ENCODE measurements around the gene PYDC1. TPM values are rescaled to one million over a fixed set of nuclear protein-coding genes. Genes with fewer than 3 reads are reported as not detected.

The PYDC1 gene
- total and polyA plus RNA-seq, 10 of the 15 experiments (the other 5 are each of a cell fraction or from before 2014, with no cell fraction given): not detected

DNA sequence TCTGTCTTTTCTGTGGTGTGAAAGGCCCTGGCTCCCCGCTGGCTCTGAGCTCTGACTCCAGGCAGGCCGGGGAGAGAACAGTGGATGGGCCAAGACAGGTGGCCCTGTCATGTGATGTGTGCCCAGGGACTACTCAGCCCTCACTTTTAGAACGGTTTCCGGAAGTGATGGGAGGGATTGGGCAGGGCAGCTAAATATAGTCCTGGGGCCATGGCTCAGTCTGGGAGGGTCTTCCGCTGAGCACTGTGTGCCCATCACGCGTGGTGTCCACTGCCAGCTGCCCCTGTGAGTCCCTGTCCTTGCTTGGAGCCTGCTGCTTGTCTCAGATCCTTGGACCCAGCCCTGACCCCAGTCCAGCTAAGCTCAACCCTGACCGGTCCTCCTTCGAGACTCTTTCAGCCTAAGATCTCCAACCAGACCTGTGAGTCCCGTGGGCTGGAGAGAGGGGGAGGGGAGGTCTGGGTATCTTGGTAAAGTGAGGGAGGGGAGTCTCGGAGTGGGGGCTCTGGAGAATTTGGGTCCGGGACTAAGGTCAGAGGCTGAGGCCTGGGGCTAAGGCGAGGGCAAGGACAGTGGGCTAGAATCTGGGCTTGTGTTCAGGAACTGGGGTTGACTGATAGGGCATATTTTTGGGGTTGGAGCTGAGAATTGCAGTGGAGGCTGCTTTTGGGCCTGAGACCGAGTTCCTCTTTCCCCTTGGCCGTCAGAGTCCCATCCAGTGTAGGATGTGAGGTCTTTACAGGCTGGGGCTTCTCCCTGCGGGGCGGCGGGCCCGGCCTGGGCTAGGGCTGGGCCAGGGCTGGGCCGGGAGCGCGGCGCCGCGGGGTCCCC is 2.8 kb downstream of the PYDC1 start, which contains the start of gene TRIM72:
TRIM72 (plus strand) TSS at position 243 of the 831 bp plus-strand sequence. CDS start 620 bp downstream, outside the sequence.
- in situ Hi-C loops (cut with MboI) (no loop called here), intact Hi-C loops (cut with micrococcal nuclease; ENCODE audit: unreplicated experiment) (no loop called here)
- Histone ChIP-seq H3K4me2 (ENCODE audit: control insufficient read depth, insufficient read depth) (peak within 1 kb of the TSS; percentile 64), H3K9ac (ENCODE audit: control insufficient read depth, insufficient read depth, low read length) (no peak within 1 kb of the TSS), H2AFZ (ENCODE audit: control insufficient read depth, low read depth, low read length) (no peak within 1 kb of the TSS), H3K4me3 (no peak within 1 kb of the TSS), H3K27me3 (replicated peaks in 1 of 2; ENCODE audit: control insufficient read depth in 2 of 2, insufficient read depth in 2 of 2, low read length in 1 of 2) (peaks cover 14 to 18% of the 10 kb centered on the region in 2 experiments), H3K36me3 (ENCODE audit: control insufficient read depth in 2 of 2, insufficient read depth in 2 of 2, low read length in 1 of 2) (no peaks in the 10 kb centered on the region), H3K9me3 (replicated peaks; ENCODE audit: control insufficient read depth, insufficient read depth, low read length) (no peaks in the 10 kb centered on the region), H4K20me1 (ENCODE audit: control insufficient read depth, insufficient read depth) (no peaks in the 10 kb centered on the region), H3K4me1 (ENCODE audit: control insufficient read depth, insufficient read depth, low read length) (peaks cover 14% of the 10 kb centered on the region), H3K27ac (ENCODE audit: control insufficient read depth, insufficient read depth) (no peak within 1 kb of the TSS), H3K79me2 (ENCODE audit: control insufficient read depth, insufficient read depth, low read length) (no peaks in the 10 kb centered on the region)
- TF ChIP-seq SMAD5 (IDR thresholded peaks at IDR 0.05; ENCODE audit: low read depth) (no peak), SPI1 (IDR thresholded peaks at IDR 0.05; ENCODE audit: borderline replicate concordance, insufficient read depth, low read depth, low read length) (peak; percentile 17; the same call in 1 of the 2 replicates)
- CTCF ChIA-PET: no interaction called here
- RAD21 ChIA-PET (ENCODE audit: unreplicated experiment): no interaction called here
- DNase-seq (ENCODE audit: low read depth, low spot score): no peak
- SMC1A ChIA-PET (ENCODE audit: uncharacterized antibody, unreplicated experiment): interaction anchor here (0.9 kb wide), 1 partner anchor 87 kb away, joined by 3 read pairs; no protein-coding TSS in a partner anchor
- no TSS peak for BruUV-seq (replicated peaks)
- no peak for ATAC-seq
- POLR2A ChIA-PET: interaction anchor here (0.6 to 1.1 kb wide), 2 partner anchors 31 to 59 kb away, joined by 3 to 4 read pairs; no protein-coding TSS in a partner anchor
- FAIRE-seq: no peak
- 67% methylated on average over 25 of the region's 25 CpGs for WGBS (ENCODE audit: insufficient coverage, insufficient replicate concordance, low lambda C conversion rate, missing lambda C conversion rate)

DNA sequence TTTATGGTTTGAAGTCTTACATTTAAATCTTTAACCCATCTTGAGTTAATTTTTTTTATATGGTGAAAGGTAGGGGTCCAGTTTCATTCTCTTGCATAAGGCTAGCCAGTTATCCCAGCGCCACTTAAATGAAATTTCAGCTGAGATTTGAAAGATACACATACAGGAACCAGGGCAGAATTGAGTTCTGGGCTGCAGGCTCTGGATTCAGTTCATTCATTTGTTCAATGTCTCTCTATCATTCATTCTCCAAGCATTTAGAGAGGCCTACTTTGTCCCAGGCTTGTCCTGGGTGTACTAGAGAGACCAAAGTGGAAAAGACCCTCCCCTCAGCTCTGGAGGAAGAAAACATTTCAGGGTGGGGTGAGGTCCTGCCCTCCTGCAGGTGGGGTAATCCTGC is 3.6 kb downstream of the PYDC1 start:
- Histone ChIP-seq H3K36me3 (ENCODE audit: control insufficient read depth in 2 of 2, insufficient read depth in 2 of 2, low read length in 1 of 2) (no peaks in the 10 kb centered on the region), H3K27me3 (replicated peaks in 1 of 2; ENCODE audit: control insufficient read depth in 2 of 2, insufficient read depth in 2 of 2, low read length in 1 of 2) (peaks cover 14 to 18% of the 10 kb centered on the region in 2 experiments), H4K20me1 (ENCODE audit: control insufficient read depth, insufficient read depth) (no peaks in the 10 kb centered on the region), H3K79me2 (ENCODE audit: control insufficient read depth, insufficient read depth, low read length) (no peaks in the 10 kb centered on the region), H3K27ac (ENCODE audit: control insufficient read depth, insufficient read depth) (no peak overlapping the region), H2AFZ (ENCODE audit: control insufficient read depth, low read depth, low read length) (no peak overlapping the region), H3K4me2 (ENCODE audit: control insufficient read depth, insufficient read depth) (no peak overlapping the region), H3K4me1 (ENCODE audit: control insufficient read depth, insufficient read depth, low read length) (peaks cover 14% of the 10 kb centered on the region), H3K9ac (ENCODE audit: control insufficient read depth, insufficient read depth, low read length) (no peak overlapping the region), H3K4me3 (no peak overlapping the region), H3K9me3 (replicated peaks; ENCODE audit: control insufficient read depth, insufficient read depth, low read length) (no peaks in the 10 kb centered on the region)
- 92% methylated on average over 1 of the region's 1 CpG for WGBS (ENCODE audit: insufficient coverage, insufficient replicate concordance, low lambda C conversion rate, missing lambda C conversion rate)
- CTCF ChIA-PET: no interaction called here
- DNase-seq (ENCODE audit: low read depth, low spot score) (no peak), ATAC-seq (no peak), FAIRE-seq (no peak)
- POLR2A ChIA-PET: interaction anchor here (0.6 to 1.1 kb wide), 3 partner anchors 31 to 657 kb away, joined by 3 to 4 read pairs (median 3); no protein-coding TSS in a partner anchor
- intact Hi-C loops (cut with micrococcal nuclease; ENCODE audit: unreplicated experiment) (no loop called here), in situ Hi-C loops (cut with MboI) (no loop called here)
- BruUV-seq (replicated peaks): no TSS peak
- SMC1A ChIA-PET (ENCODE audit: uncharacterized antibody, unreplicated experiment): interaction anchor here (0.9 kb wide), 2 partner anchors 88 to 93 kb away, joined by 3 read pairs; no protein-coding TSS in a partner anchor
- TF ChIP-seq BRCA1 (IDR thresholded peaks at IDR 0.05; ENCODE audit: low read depth, low read length) (no peak), MXI1 (IDR thresholded peaks at IDR 0.05; ENCODE audit: low read depth, low read length) (no peak), NFIC (IDR thresholded peaks at IDR 0.05; ENCODE audit: low read depth, low read length) (no peak), MTA3 (IDR thresholded peaks at IDR 0.05; ENCODE audit: borderline replicate concordance, low read length) (no peak), MEF2B (IDR thresholded peaks at IDR 0.05; ENCODE audit: partially characterized antibody, poor library complexity, severe bottlenecking) (no peak), ZBTB40 (IDR thresholded peaks at IDR 0.05; ENCODE audit: borderline replicate concordance) (no peak)
- TF ChIP-seq, protein P1, sequence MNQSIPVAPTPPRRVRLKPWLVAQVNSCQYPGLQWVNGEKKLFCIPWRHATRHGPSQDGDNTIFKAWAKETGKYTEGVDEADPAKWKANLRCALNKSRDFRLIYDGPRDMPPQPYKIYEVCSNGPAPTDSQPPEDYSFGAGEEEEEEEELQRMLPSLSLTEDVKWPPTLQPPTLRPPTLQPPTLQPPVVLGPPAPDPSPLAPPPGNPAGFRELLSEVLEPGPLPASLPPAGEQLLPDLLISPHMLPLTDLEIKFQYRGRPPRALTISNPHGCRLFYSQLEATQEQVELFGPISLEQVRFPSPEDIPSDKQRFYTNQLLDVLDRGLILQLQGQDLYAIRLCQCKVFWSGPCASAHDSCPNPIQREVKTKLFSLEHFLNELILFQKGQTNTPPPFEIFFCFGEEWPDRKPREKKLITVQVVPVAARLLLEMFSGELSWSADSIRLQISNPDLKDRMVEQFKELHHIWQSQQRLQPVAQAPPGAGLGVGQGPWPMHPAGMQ (IDR thresholded peaks at IDR 0.05; ENCODE audit: borderline replicate concordance): no peak
- RAD21 ChIA-PET (ENCODE audit: unreplicated experiment): no interaction called here

All from GM12878 (cell line).